Mononuclear cell (primary cell): Measurements from ENCODE around the gene ZNF213. TPM values are rescaled to one million over a fixed set of nuclear protein-coding genes. Genes with fewer than 3 reads are reported as not detected.
"Not testable (repeated sequence)": the region's sequence is repeated elsewhere in the genome, so short reads cannot be mapped to it uniquely, and the experiment has no call there.

Source experiments
- H3K27me3 ChIP-seq: 2 replicates; pipeline ENCODE4 v1.6.0; 2011; ENCODE audit warnings: low read length, control low read depth; ENCODE audit not compliant: insufficient read depth
- H3K4me1 ChIP-seq: 2 replicates; pipeline ENCODE4 v1.5.1; 2011; ENCODE audit warnings: mild to moderate bottlenecking, low read length, control low read depth; ENCODE audit not compliant: insufficient read depth
- H3K4me3 ChIP-seq: 2 replicates; pipeline ENCODE4 v1.5.1; 2011; ENCODE audit warnings: mild to moderate bottlenecking, low read length, moderate library complexity
- H3K9me3 ChIP-seq: 2 replicates; pipeline ENCODE4 v1.5.1; 2011; ENCODE audit warnings: low read depth, mild to moderate bottlenecking, control low read depth, low read length
- total RNA-seq: library from RNA; depleted of rRNA; stranded (reverse); fragments of >200 nt; gene quantifications from one replicate; pipeline ENCODE4 v1.2.3, GENCODE V29; 2012

The ZNF213 gene
- total RNA-seq, 1 donor: 1.6 TPM

DNA sequence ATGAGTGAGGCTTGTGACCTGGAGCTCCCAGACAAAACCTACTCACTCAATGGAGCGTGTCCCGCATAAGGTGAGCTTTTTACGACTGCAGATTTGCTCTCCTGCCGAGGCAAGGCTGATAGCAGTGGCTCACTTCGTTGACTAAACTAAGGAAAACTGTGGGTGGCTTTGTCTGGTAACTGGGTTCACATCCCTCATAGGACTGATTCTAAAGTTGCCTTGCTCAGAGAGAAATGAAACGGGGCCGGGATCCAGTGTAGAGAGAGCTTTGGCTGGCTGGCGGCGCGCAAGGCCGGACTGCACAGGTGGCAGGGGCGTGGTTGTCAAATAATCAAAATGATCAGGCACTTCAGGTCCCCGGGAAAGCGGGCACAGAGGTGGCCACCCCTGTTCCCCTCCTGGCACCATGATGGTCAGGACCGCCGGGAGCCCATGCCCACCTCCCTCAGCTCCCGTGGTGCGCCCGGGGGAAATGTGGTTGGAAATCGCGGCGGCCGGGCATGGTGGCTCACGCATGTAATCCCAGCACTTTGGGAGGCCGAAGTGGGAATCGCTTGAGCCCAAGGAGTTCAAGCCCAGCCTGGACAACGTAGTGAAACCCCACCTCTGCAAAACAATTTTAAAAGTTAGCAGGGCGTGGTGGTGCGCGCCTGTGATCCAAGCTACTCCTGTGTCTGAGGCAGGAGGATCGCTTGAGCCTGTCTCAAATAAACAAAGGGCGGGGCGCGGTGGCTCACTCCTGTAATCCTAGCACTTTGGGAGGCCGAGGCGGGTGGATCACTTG is 26.6 kb downstream of the ZNF213 start:
- H3K27me3 ChIP-seq: peaks cover 17% of the 10 kb centered on the region
- no peaks in the 10 kb centered on the region for H3K9me3 ChIP-seq
- H3K4me1 ChIP-seq: peaks cover 36% of the 10 kb centered on the region
- H3K4me3 ChIP-seq: no peak overlapping the region

DNA sequence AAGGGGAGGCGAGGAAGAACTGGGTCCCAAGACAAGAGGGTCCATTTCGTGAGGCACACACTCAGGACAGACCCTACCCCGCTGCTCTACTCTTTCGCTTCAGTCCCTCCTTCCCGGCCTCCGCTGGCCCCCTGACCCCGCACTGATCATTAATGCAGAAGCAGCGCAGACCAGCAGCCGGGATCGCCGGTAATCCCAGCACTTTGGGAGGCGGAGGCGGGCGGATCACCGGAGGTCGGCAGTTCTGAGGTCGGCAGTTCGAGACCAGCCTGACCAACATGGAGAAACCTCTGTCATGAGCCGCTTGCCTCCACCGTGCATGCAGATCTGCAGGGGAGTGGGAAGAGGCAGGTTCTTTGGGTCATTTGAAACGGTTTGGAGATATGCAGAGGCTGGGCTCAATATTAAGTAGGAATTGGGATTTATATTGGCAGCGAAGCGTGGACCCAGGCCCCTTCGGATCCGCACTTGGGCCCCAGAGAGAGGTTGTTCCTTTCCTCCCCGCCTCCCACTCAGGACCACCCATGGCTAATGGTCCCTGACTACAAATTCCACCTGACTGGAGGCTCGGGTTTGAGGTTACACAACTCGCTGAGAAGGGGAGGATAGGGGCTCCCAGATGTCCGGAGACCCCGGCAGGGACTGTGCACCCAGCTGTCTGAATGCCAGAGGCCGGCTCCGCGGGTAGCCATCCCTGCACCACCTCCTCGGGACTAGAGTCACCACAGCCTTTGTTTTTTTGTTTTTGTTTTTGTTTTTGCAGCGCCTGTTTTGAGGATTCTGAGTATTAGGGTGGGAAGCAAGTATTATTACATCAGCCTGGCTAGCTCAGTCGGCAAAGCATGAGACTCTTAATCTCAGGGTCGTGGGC is 29.5 kb downstream of the ZNF213 start:
- no peak overlapping the region for H3K4me3 ChIP-seq
- no peaks in the 10 kb centered on the region for H3K9me3 ChIP-seq
- peaks cover 16% of the 10 kb centered on the region for H3K4me1 ChIP-seq
- H3K27me3 ChIP-seq: peaks cover 21% of the 10 kb centered on the region

DNA sequence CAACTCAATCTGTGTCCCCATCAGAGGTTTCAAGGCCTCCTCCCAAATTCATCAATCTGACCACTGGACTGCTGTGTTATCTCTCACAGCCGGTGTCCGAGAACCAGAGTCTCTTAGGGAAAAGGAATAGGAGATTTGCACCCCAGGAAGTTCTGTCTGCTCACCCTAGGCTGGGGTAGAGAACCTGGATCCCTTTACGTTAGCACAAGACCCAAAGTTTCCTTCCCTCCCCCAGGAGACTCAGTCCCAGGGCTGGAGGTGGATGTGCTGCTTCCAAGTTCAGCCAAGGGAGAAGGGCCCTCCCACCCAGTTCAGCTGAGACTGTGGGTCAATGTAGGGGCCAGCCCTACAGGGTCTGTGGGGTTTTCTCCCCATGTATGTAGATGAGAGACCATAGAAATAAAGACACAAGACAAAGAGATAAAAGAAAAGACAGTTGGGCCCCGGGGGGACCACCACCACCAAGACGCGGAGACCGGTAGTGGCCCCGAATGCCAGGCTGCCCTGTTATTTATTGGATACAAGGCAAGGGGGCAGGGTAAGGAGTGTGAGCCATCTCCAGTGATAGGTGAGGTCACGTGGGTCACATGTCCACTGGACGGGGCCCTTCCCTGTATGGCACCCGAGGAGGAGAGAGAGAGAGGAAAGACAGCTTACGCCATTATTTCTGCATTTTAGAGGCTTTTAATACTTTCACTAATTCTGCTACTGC is 30.4 kb downstream of the ZNF213 start:
- H3K4me3 ChIP-seq: no peak overlapping the region
- H3K4me1 ChIP-seq: peaks cover 8% of the 10 kb centered on the region
- no peaks in the 10 kb centered on the region for H3K9me3 ChIP-seq
- peaks cover 24% of the 10 kb centered on the region for H3K27me3 ChIP-seq

DNA sequence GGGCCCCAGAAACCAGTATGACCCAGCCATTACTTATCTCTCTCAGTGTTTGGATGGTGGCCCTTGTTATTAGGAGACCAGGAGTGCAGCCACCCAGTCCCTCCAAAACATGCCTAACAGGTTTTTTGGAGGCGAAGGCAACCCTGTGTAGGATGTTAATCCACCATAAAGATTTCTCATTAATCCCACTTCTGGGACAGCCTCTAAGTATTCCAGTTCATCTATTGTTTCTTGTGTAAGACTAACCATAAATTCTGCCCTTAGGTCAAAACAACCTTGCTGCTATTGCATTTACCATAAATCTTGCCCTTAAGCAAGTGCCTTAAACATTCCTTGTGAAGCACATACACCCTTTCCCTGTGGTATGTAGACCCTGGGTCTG is 31.7 kb downstream of the ZNF213 start:
- Histone ChIP-seq H3K4me1 (peaks cover 19% of the 10 kb centered on the region), H3K9me3 (no peaks in the 10 kb centered on the region), H3K4me3 (no peak overlapping the region), H3K27me3 (peaks cover 33% of the 10 kb centered on the region)

DNA sequence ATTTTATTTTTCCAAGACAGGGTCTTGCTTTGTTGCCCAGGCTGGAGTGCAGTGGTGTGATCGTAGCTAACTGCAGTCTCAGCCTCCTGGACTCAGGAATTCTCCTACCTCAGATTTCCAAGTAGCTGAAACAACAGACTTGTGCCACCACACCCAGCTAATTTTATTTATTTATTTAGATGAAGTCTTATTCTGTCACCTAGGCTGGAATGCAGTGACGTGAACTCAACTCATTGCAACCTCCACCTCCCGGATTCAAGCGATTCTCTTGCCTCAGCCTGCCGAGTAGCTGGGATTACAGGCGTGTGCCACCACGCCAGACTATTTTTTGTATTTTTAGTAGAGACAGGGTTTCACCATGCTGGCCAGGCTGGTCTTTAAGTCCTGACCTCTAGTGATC is 33.9 kb downstream of the ZNF213 start:
- H3K4me3 ChIP-seq, H3K9me3 ChIP-seq: not testable (repeated sequence)
- H3K4me1 ChIP-seq: peaks cover 29% of the 10 kb centered on the region
- H3K27me3 ChIP-seq: peaks cover 55% of the 10 kb centered on the region

DNA sequence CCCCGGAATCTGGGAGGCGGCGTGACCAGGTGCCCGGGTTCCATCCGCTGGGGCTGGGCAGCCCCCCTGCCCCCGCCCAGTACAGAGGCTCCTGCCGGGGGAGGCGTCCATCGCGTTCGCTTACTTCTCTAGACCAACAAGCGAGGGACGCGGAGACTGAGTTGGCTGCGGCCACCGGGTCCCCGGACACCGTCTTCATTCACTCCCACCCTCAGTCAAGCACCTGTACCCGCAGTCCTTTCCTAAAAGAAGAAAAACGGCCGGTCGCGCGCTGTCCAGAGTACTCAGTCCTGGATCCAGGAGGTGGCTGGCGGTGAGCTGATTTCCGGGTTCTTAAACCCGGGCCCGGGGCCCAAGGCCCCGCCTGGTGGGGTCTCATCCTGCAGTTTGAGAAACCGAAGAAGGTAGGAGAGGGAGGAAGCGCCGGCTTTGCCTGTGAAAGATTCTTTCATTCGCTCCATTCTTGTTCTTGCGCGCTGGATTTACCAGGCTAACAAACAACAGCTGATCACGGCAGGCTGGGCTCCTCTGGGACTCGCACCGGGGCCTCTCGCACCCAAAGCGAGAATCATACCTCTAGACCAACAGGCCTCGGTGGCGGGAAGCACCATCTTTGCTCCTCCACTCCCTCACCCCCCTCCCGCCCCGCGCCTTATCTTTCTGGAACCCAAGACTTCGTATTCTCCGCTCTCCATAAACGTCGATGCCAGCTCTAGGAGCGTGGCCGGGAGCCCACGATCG is 35.8 kb downstream of the ZNF213 start:
- Histone ChIP-seq H3K4me3 (no peak overlapping the region), H3K27me3 (peaks cover 72% of the 10 kb centered on the region), H3K4me1 (peaks cover 32% of the 10 kb centered on the region), H3K9me3 (no peaks in the 10 kb centered on the region)

DNA sequence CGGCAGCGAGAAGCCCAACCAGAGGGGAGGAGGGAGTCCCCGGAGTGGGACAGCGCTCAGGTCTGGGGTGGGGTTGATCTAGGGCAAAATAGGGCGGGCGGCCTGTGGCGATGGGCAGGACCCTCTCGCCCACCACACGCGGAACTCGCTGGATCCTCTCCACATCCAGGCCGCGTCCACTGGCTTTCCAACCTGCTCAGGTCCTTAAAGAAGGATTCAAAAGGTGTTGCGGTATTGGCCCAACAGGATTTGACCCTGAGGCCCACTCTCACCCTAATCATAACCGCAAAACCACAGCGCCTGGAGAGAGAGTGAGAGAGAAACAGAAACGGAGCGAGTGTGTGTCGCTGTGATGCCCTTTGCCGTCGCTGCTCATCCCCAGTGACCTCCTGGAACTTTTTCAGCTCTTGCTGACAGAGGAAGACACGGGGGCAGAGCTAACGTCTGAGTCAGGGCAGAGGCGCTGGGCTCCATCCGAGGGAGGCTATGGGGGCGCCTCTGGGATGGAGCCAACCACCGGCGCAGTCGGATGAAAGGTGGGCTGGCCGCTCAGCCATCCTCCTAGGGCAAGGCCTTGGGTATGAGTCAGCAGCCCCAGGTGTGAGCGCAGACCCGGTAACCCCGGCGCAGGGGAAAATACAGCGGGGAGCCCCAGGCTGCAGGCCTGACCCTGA is 36.5 kb downstream of the ZNF213 start:
- Histone ChIP-seq H3K27me3 (peaks cover 79% of the 10 kb centered on the region), H3K4me1 (peaks cover 30% of the 10 kb centered on the region), H3K4me3 (no peak overlapping the region), H3K9me3 (no peaks in the 10 kb centered on the region)

DNA sequence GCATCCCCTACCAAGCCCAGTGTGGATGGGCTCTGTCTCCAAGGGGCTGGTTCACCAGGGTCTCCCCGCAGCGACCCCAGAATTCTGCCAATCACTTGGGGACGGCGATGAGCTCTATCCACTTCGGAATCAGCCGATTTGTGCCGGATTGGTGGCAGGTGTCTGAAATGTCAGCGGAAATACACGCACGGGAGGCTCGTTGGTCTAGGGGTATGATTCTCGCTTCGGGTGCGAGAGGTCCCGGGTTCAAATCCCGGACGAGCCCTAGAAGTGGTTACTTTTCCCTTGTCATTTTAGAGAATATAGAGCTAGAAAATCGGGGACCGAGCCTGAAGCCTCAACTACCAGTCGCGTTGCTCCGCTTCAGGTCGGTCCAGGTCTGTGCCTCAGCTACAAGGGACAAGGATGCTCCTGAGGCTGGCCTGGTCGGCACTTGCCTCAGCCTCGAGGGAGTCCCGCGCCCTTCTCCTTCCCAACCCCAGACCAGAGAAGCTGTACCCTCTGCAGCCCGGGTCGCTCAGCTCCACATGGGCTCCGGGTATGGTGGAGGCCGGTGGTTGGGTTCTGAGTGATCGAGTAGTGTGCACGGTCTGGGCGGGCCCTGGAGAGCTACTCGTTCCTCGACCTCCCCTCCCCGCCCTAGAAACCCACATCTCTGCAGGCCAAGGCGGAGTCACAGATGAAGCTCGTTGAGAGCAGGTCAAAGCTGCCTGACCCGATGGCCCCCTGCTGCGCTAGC is 37.2 kb downstream of the ZNF213 start:
- H3K27me3 ChIP-seq: peaks cover 86% of the 10 kb centered on the region
- no peaks in the 10 kb centered on the region for H3K9me3 ChIP-seq
- no peak overlapping the region for H3K4me3 ChIP-seq
- peaks cover 30% of the 10 kb centered on the region for H3K4me1 ChIP-seq

DNA sequence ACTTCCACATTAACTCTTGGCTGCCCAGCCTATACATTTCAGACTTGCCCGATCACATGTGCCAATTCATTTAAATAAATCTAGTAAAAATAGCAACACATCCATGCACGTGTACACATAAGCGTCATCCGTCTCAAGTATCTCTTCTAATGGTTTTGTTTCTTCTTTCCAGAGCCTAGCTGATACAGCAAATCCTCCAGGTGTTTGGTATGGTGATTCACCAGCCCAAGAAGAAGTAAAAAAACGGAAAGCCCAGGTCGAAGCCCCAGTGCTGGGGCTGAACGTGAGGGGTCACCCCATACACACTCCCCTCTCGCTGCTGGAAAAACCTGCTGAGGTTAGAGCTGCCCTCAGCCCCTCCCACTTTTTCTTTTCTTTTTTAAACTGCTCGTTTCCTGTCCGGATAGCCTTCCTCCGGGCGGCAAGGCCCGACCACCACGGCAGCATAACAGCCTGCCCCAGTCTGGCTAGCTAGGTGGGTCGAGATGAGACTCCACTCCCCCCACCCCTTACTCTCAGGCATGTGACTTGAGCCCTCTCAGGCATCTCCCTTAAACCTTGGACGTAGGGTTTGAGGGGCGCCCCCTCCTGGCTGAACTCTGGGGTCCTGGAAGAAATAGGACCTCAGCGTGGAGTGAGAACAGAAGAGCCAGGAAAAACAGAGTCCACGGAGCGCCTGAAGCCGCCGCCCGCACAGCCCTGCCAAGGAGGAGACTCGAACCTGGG is 39.2 kb downstream of the ZNF213 start:
- Histone ChIP-seq H3K4me1 (peaks cover 30% of the 10 kb centered on the region), H3K27me3 (peaks cover 91% of the 10 kb centered on the region), H3K9me3 (no peaks in the 10 kb centered on the region), H3K4me3 (no peak overlapping the region)

DNA sequence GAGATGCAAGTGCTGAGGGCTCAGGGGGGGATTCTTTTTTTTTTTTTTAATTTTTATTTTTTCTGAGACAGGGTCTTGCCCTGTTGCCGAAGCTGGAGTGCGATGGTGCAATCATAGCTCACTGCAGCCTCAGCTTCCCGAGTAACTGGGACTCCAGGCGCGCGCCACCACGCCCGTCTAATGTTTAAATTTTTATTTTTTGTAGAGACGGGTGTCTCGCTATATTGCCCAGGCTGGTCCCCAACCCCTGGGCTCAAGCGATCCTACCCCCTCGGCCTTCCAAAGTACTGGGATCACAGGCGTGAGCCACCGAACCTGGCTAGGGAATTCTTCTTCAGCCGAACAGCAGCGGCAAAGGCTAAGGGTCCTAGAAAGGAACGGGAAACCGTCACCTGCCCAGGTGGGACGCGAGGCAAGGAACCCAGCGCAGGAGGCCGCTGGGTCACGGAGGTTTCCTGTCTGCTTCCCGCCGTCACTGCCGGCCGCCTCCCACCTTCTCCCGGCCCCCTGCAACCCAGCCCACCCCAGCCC is 39.9 kb downstream of the ZNF213 start:
- Histone ChIP-seq H3K27me3 (peaks cover 91% of the 10 kb centered on the region), H3K4me1 (peaks cover 30% of the 10 kb centered on the region)

DNA sequence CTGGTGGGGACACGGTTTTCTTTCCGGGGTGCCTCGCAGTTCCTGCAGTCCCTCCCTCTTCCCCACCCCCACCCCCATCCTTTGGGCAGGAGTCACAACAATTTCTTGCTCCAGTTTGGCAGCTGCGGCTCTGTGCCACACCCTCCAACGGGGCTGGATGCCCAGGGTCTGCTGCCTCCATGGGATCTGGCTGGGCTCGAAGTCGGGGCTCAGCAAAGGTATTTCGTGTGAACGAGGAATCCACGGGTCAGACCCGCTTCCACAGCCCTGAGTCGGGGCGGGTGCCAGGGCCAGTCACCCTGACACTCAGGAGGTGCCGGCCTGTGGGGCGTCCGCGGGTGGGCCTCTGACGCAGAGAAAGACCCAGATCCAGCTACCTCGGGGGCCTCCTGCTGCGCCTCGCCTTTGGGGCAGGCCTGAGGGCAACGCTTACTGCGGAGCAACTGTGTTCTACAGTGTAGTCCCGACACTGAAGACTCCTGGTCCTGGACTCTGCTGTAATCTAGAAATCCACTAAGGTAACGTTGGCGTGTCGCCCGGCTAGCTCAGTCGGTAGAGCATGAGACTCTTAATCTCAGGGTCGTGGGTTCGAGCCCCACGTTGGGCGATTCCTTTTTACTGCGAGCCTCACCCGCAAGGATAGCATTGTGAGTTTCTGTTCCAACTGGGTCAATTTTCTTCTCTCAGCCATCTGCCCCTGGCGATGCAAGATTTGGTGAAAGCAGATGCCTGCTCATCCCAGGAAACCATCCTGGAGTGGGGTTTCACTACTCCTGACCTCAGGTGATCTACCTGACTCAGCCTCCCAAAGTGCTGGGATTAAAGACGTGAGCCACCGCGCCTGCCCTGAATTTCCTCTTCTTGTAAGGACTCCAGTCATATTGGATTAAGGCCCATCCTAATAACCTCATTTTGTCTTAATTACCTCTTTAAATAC is 40.6 kb downstream of the ZNF213 start:
- H3K27me3 ChIP-seq: peaks cover 93% of the 10 kb centered on the region
- H3K4me3 ChIP-seq: no peak overlapping the region
- H3K9me3 ChIP-seq: no peaks in the 10 kb centered on the region
- peaks cover 27% of the 10 kb centered on the region for H3K4me1 ChIP-seq

More for the DNA sequence above, 39.9 kb downstream of the ZNF213 start:
- Histone ChIP-seq H3K4me3 (no peak overlapping the region), H3K9me3 (no peaks in the 10 kb centered on the region)

DNA sequence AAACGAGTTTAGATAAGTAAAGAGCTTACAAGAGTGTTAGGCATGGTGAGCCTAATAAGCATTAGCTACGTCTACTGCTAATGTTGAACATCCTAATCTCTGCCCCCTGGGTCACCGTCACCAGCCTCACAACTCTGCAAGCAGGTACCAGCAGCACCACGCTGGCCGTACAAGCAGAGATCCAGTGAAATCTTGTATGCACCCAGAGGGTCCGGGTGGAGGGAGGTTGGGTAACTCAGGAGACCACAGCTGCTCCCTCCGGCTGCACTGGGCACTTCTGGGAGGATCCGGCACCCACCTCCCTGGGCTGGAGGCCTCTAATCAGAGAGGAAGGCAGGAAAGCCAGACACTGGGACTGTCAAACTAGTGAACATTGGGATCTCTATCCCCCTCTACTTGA is 44.8 kb downstream of the ZNF213 start:
- Histone ChIP-seq H3K4me3 (no peak overlapping the region), H3K4me1 (peaks cover 15% of the 10 kb centered on the region), H3K9me3 (no peaks in the 10 kb centered on the region), H3K27me3 (peaks cover 93% of the 10 kb centered on the region)
